Colonic mucosa (tissue), 4 donors: ENCODE data around the gene SRL. TPM values are rescaled to one million over a fixed set of nuclear protein-coding genes. Genes with fewer than 3 reads are reported as not detected.
A peak's percentile ranks its signal among the peaks of the same experiment; 100 is the strongest.

Experiments used
- DNase-seq: peaks from one replicate; pipeline ENCODE4 v3.0.0-alpha.2; 2020
- H3K27ac ChIP-seq: fragments of 200-600 bp; one replicate; pipeline ENCODE4 v1.8.0; 2021
- H3K27me3 ChIP-seq: fragments of 200-600 bp; one replicate; pipeline ENCODE4 v1.8.0; 2021
- H3K36me3 ChIP-seq: fragments of 200-600 bp; one replicate; pipeline ENCODE4 v1.8.0; 2021
- H3K4me1 ChIP-seq: fragments of 200-600 bp; one replicate; pipeline ENCODE4 v1.8.0; 2021; ENCODE audit warnings: mild to moderate bottlenecking
- H3K4me3 ChIP-seq: fragments of 200-600 bp; one replicate; pipeline ENCODE4 v1.8.0; 2021
- H3K9ac ChIP-seq, 2 donors: one replicate each; pipeline ENCODE4 v1.7.0; 2013; ENCODE audit warnings: control low read depth in 2 of 2, low read depth in 2 of 2, low read length in 2 of 2
- H3K9me3 ChIP-seq: fragments of 200-600 bp; one replicate; pipeline ENCODE4 v1.8.0; 2021
- CTCF ChIP-seq: fragments of 200-600 bp; IDR thresholded peaks from one replicate; pipeline ENCODE4 v1.8.0; 2022; ENCODE audit warnings: antibody characterized with exemption, mild to moderate bottlenecking
- intact Hi-C: fragments of 100-400 bp; cut with DNase I; formaldehyde crosslinking; loops from one replicate; pipeline ENCODE4 v1.14.1; 2022
- total RNA-seq, 2 donors: library from RNA; stranded (reverse); fragmentation: NEBNext Ultra II Directional in 1 of 2; extraction: Animal tissue kit (Norgen Biotek cat#: 25700) in 1 of 2; gene quantifications; one replicate each; pipeline ENCODE4 v1.2.1, GENCODE V29; 2021
- donor health status: healthy.
- donor health status: DM: no; HTN: no; CAD: no.
- donor health status: DM: no; HTN: no; CAD: no.

The SRL gene
- total RNA-seq, 2 donors from 2014 or later: 0.49 to 0.82 TPM

- no peak overlapping the region for H3K9ac ChIP-seq
- H3K4me3 ChIP-seq: no peak overlapping the region
- no peaks in the 10 kb centered on the region for H3K9me3 ChIP-seq
- no peak for TF ChIP-seq CTCF
- intact Hi-C loops: loop anchor here (5.0 kb wide), 1 partner anchor 50 kb away; no protein-coding TSS in a partner anchor
- H3K27me3 ChIP-seq: no peaks in the 10 kb centered on the region
- no peak overlapping the region for H3K27ac ChIP-seq
- H3K36me3 ChIP-seq: no peaks in the 10 kb centered on the region
- DNase-seq: no peak
- H3K4me1 ChIP-seq: no peaks in the 10 kb centered on the region
These were observed 39.1 kb downstream of the SRL start for GRCh38 chr16:4202615-4203345.

DNA sequence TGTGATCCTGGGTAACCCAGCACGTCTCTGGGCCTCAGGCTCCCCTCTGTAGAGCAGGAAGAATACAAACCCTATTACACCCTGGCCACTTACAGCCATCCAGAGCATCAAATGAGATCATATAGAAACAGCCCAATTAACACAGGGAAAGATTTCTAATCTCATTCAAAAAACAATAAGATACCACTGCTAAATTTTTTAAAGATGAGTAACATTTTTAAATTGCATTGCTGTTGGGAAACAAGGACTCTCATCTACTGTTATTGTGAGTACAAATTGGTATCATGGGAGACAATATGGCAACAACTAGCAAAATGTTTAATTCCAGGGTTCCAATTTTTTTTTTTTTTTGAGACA lies 41.1 kb downstream of the SRL start:
- no peaks in the 10 kb centered on the region for H3K9me3 ChIP-seq
- no peak for DNase-seq
- no peaks in the 10 kb centered on the region for H3K27me3 ChIP-seq
- intact Hi-C loops: loop anchor here (5.0 kb wide), 1 partner anchor 52 kb away; no protein-coding TSS in a partner anchor
- no peaks in the 10 kb centered on the region for H3K36me3 ChIP-seq
- no peak overlapping the region for H3K27ac ChIP-seq
- no peak for TF ChIP-seq CTCF
- no peaks in the 10 kb centered on the region for H3K4me1 ChIP-seq
- no peak overlapping the region for H3K9ac ChIP-seq
- no peak overlapping the region for H3K4me3 ChIP-seq

- no peak overlapping the region for H3K4me3 ChIP-seq
- no peaks in the 10 kb centered on the region for H3K9me3 ChIP-seq
- no peaks in the 10 kb centered on the region for H3K36me3 ChIP-seq
- intact Hi-C loops: loop anchor here (2.0 to 5.0 kb wide), 2 partner anchors 52 to 131 kb away; no protein-coding TSS in a partner anchor
- H3K27me3 ChIP-seq: no peaks in the 10 kb centered on the region
- H3K4me1 ChIP-seq: no peaks in the 10 kb centered on the region
- H3K27ac ChIP-seq: no peak overlapping the region
- TF ChIP-seq CTCF: peak; percentile 64
- H3K9ac ChIP-seq: no peak overlapping the region
- DNase-seq: peak; percentile 84
These were observed 41.7 kb downstream of the SRL start for GRCh38 chr16:4200000-4200780.

- DNase-seq: no peak
- Histone ChIP-seq H3K27ac (no peak overlapping the region), H3K4me3 (no peak overlapping the region), H3K9ac (no peak overlapping the region), H3K4me1 (no peaks in the 10 kb centered on the region), H3K36me3 (no peaks in the 10 kb centered on the region), H3K9me3 (no peaks in the 10 kb centered on the region), H3K27me3 (no peaks in the 10 kb centered on the region)
- no peak for TF ChIP-seq CTCF
- intact Hi-C loops: loop anchor here (2.0 kb wide), 1 partner anchor 132 kb away; no protein-coding TSS in a partner anchor
These were observed 43.1 kb downstream of the SRL start for GRCh38 chr16:4198816-4199215.

DNA sequence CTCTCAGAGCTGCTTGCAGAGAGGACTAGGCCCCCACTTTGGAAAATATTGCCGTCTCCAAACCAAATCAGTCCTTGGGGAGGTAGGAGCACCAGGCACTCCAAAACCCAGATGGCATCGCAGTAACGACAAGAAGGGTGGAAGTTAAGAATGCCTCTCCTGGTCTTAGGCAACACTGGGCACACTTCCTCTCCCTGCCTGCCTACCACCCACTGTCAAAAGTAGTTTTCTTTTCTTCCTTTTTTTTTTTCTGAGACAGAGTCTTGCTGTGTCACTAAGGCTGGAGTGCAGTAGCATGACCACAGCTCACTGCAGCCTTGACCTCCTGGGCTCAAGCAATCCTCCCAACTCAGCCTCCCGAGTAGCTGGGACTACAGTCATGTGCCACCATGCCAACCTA lies 47.2 kb downstream of the SRL start:
- H3K9ac ChIP-seq: no peak overlapping the region
- no peak overlapping the region for H3K27ac ChIP-seq
- no peak for TF ChIP-seq CTCF
- no peaks in the 10 kb centered on the region for H3K9me3 ChIP-seq
- H3K4me3 ChIP-seq: no peak overlapping the region
- H3K27me3 ChIP-seq: no peaks in the 10 kb centered on the region
- intact Hi-C loops: no loop called here
- DNase-seq: no peak
- H3K4me1 ChIP-seq: no peaks in the 10 kb centered on the region
- H3K36me3 ChIP-seq: no peaks in the 10 kb centered on the region
